A549 (cell line): ENCODE results near the gene MAP4K2.

ENCODE experiments used
- CHD2 ChIP-seq: fragments of 150-350 bp; IDR thresholded peaks from 2 replicates; pipeline ENCODE4 v1.6.1; 2014; ENCODE audit warnings: low read length; ENCODE audit not compliant: partially characterized antibody
- FOSB ChIP-seq: fragments of 250-450 bp; sonication (Bioruptor Pico); IDR thresholded peaks from 2 replicates; pipeline ENCODE4 v1.5.0; 2020; ENCODE audit warnings: mild to moderate bottlenecking, moderate library complexity
- HOXB5 ChIP-seq: fragments of 250-450 bp; sonication (Bioruptor Pico); IDR thresholded peaks from 2 replicates; pipeline ENCODE4 v1.5.0; 2020; ENCODE audit warnings: mild to moderate bottlenecking, moderate library complexity
- KDM5A ChIP-seq: fragments of 200-600 bp; sonication (generic); IDR thresholded peaks from 2 replicates; pipeline ENCODE4 v1.6.1; 2016; ENCODE audit warnings: antibody characterized with exemption, mild to moderate bottlenecking
- PBX3 ChIP-seq: IDR thresholded peaks from 2 replicates; pipeline ENCODE4 v1.6.1; 2012
- POLR2A ChIP-seq: IDR thresholded peaks from 2 replicates; pipeline ENCODE4 v1.6.1; 2012; ENCODE audit warnings: mild to moderate bottlenecking, low read length
- SREBF2 ChIP-seq: fragments of 450-650 bp; IDR thresholded peaks from 2 replicates; pipeline ENCODE4 v1.6.1; 2014; ENCODE audit warnings: mild to moderate bottlenecking, moderate library complexity
- TF ChIP-seq, protein P1 (sequence below): fragments of >200 bp; sonication (Bioruptor Twin); formaldehyde crosslinking; IDR thresholded peaks from 3 replicates; pipeline ENCODE4 v1.5.1; 2016
- TF ChIP-seq, protein P2 (sequence below): fragments of 150-350 bp; IDR thresholded peaks from 2 replicates; pipeline ENCODE4 v1.6.1; 2014; ENCODE audit warnings: low read depth, mild to moderate bottlenecking, low read length

- no peak for TF ChIP-seq POLR2A
- TF ChIP-seq, protein P1, sequence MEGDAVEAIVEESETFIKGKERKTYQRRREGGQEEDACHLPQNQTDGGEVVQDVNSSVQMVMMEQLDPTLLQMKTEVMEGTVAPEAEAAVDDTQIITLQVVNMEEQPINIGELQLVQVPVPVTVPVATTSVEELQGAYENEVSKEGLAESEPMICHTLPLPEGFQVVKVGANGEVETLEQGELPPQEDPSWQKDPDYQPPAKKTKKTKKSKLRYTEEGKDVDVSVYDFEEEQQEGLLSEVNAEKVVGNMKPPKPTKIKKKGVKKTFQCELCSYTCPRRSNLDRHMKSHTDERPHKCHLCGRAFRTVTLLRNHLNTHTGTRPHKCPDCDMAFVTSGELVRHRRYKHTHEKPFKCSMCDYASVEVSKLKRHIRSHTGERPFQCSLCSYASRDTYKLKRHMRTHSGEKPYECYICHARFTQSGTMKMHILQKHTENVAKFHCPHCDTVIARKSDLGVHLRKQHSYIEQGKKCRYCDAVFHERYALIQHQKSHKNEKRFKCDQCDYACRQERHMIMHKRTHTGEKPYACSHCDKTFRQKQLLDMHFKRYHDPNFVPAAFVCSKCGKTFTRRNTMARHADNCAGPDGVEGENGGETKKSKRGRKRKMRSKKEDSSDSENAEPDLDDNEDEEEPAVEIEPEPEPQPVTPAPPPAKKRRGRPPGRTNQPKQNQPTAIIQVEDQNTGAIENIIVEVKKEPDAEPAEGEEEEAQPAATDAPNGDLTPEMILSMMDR, result no peak
- no peak for TF ChIP-seq KDM5A
- TF ChIP-seq FOSB (CRISPR knock-in tag), result no peak
- no peak for TF ChIP-seq SREBF2
- TF ChIP-seq HOXB5 (CRISPR knock-in tag), result no peak
- TF ChIP-seq, protein P2, sequence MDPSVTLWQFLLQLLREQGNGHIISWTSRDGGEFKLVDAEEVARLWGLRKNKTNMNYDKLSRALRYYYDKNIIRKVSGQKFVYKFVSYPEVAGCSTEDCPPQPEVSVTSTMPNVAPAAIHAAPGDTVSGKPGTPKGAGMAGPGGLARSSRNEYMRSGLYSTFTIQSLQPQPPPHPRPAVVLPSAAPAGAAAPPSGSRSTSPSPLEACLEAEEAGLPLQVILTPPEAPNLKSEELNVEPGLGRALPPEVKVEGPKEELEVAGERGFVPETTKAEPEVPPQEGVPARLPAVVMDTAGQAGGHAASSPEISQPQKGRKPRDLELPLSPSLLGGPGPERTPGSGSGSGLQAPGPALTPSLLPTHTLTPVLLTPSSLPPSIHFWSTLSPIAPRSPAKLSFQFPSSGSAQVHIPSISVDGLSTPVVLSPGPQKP, result no peak
- TF ChIP-seq CHD2, result no peak
- no peak for TF ChIP-seq PBX3
These were observed 48.1 kb upstream of the MAP4K2 start for GRCh38 chr11:64850979-64851567.
